Naive B cell (primary cell): Measurements from ENCODE around the gene LRRC74B. TPM values are rescaled to one million over a fixed set of nuclear protein-coding genes. Genes with fewer than 3 reads are reported as not detected.
"Not testable (repeated sequence)": the region's sequence is repeated elsewhere in the genome, so short reads cannot be mapped to it uniquely, and the experiment has no call there.

Source experiments
- ATAC-seq, 2 donors: fragments of 150-1000 bp; cut with Tn5 transposase; 2 replicates each; pipeline ENCODE4 v1.10.0; 2021; ENCODE audit warnings: low read depth in 2 of 2, mild to moderate bottlenecking in 2 of 2, moderate library complexity in 2 of 2
- DNase-seq: peaks from one replicate; pipeline ENCODE4 v3.0.0; 2022
- H3K27ac Mint-ChIP-seq, 6 donors: one replicate each; pipeline ENCODE4 v1.8.0; 2020 to 2022; ENCODE audit warnings: mild to moderate bottlenecking in 6 of 6, mixed read lengths in 6 of 6, moderate library complexity in 5 of 6, inconsistent platforms in 2 of 6
- H3K27me3 Mint-ChIP-seq, 3 donors: one replicate each; pipeline ENCODE4 v1.8.0; 2021 to 2022; ENCODE audit warnings: mixed read lengths in 3 of 3, mild to moderate bottlenecking in 1 of 3
- H3K36me3 Mint-ChIP-seq, 2 donors: one replicate each; pipeline ENCODE4 v1.8.0; 2020 to 2022; ENCODE audit warnings: mixed read lengths in 2 of 2, inconsistent platforms in 1 of 2, mild to moderate bottlenecking in 1 of 2
- H3K4me1 Mint-ChIP-seq, 3 donors: one replicate each; pipeline ENCODE4 v1.8.0; 2020 to 2022; ENCODE audit warnings: mixed read lengths in 3 of 3, inconsistent platforms in 1 of 3, mild to moderate bottlenecking in 1 of 3, moderate library complexity in 1 of 3
- H3K4me3 Mint-ChIP-seq, 8 donors: one replicate each; pipeline ENCODE4 v1.8.0; 2020 to 2022; ENCODE audit warnings: mild to moderate bottlenecking in 8 of 8, mixed read lengths in 8 of 8, moderate library complexity in 8 of 8, inconsistent platforms in 2 of 8
- H3K9me3 Mint-ChIP-seq, 7 donors: one replicate each; pipeline ENCODE4 v1.8.0; 2020 to 2022; ENCODE audit warnings: mixed read lengths in 7 of 7, mild to moderate bottlenecking in 5 of 7, inconsistent platforms in 2 of 7, moderate library complexity in 1 of 7
- polyA plus RNA-seq, 6 donors: library from polyadenylated mRNA; unstranded; fragments of 300-500 nt; fragmentation: Illumina TruSeq; gene quantifications; one replicate each; pipeline ENCODE4 v1.2.3, GENCODE V29; 2021; ENCODE audit warnings: low read depth in 6 of 6

LRRC74B gene
- polyA plus RNA-seq, 6 donors from 2014 or later = not detected

- Mint-ChIP-seq H3K27me3 (no peaks in the 10 kb centered on the region), H3K4me3 (peak overlapping the region in 7 of 8 donors; percentile 25 to 98 (median 96))
Measured at GRCh38 chr22:21003782-21004181, 42.0 kb upstream of the LRRC74B start.

GRCh38 chr22:21009208-21009607, 36.5 kb upstream of the LRRC74B start:
- not testable (repeated sequence) for H3K9me3 Mint-ChIP-seq, DNase-seq, ATAC-seq, H3K27me3 Mint-ChIP-seq, H3K36me3 Mint-ChIP-seq
- Mint-ChIP-seq H3K27ac (peak overlapping the region in 1 of 6 donors; percentile 65), H3K4me3 (peak overlapping the region in 1 of 8 donors; percentile 27), H3K4me1 (peaks cover 4 to 14% (median 5%) of the 10 kb centered on the region in 3 donors)

More at GRCh38 chr22:21003782-21004181, 42.0 kb upstream of the LRRC74B start:
- ATAC-seq = no peak
- Mint-ChIP-seq H3K36me3 (no peaks in the 10 kb centered on the region), H3K9me3 (no peaks in the 10 kb centered on the region), H3K27ac (peak overlapping the region in 5 of 6 donors; percentile 16 to 100 (median 80)), H3K4me1 (peaks cover 16 to 40% (median 29%) of the 10 kb centered on the region in 3 donors)
- DNase-seq = no peak

GRCh38 chr22:21009638-21010425, 35.9 kb upstream of the LRRC74B start:
- DNase-seq = no peak
- no peaks in the 10 kb centered on the region for H3K9me3 Mint-ChIP-seq
- H3K4me1 Mint-ChIP-seq = peaks cover 10 to 20% (median 11%) of the 10 kb centered on the region in 3 donors
- no peaks in the 10 kb centered on the region for H3K36me3 Mint-ChIP-seq
- H3K27me3 Mint-ChIP-seq = no peaks in the 10 kb centered on the region
- no peak for ATAC-seq
- H3K4me3 Mint-ChIP-seq = peak overlapping the region in 1 of 8 donors; percentile 27
- H3K27ac Mint-ChIP-seq = peak overlapping the region in 3 of 6 donors; percentile 36 to 65 (median 42)

GRCh38 chr22:21010426-21011113, 35.2 kb upstream of the LRRC74B start:
- no peak for DNase-seq

GRCh38 chr22:21012446-21013407, 33.0 kb upstream of the LRRC74B start:
- Mint-ChIP-seq H3K4me1 (peaks cover 16 to 31% (median 23%) of the 10 kb centered on the region in 3 donors), H3K4me3 (peak overlapping the region in 7 of 8 donors; percentile 55 to 91 (median 72))

More at GRCh38 chr22:21010426-21011113, 35.2 kb upstream of the LRRC74B start:
- Mint-ChIP-seq H3K27me3 (no peaks in the 10 kb centered on the region), H3K4me1 (peaks cover 15 to 28% (median 16%) of the 10 kb centered on the region in 3 donors), H3K9me3 (peaks cover 0 to 1% (median 0%) of the 10 kb centered on the region in 7 donors), H3K4me3 (peak overlapping the region in 1 of 8 donors; percentile 3), H3K27ac (peak overlapping the region in 4 of 6 donors; percentile 36 to 98 (median 50)), H3K36me3 (no peaks in the 10 kb centered on the region)
- ATAC-seq = no peak

GRCh38 chr22:21013657-21014201, 32.0 kb upstream of the LRRC74B start:
- H3K4me3 Mint-ChIP-seq = peak overlapping the region; percentile 71 to 95 (median 91)
- peaks cover 0 to 6% (median 0%) of the 10 kb centered on the region in 3 donors for H3K27me3 Mint-ChIP-seq
- DNase-seq (no peak), ATAC-seq (no peak)
- peaks cover 16 to 31% (median 23%) of the 10 kb centered on the region in 3 donors for H3K4me1 Mint-ChIP-seq
- peaks cover 0 to 1% (median 0%) of the 10 kb centered on the region in 7 donors for H3K9me3 Mint-ChIP-seq
- H3K36me3 Mint-ChIP-seq = no peaks in the 10 kb centered on the region
- peak overlapping the region in 5 of 6 donors; percentile 88 to 99 (median 98) for H3K27ac Mint-ChIP-seq

More at GRCh38 chr22:21012446-21013407, 33.0 kb upstream of the LRRC74B start:
- Mint-ChIP-seq H3K27ac (peak overlapping the region; percentile 21 to 94 (median 76)), H3K36me3 (no peaks in the 10 kb centered on the region), H3K27me3 (peaks cover 0 to 6% (median 0%) of the 10 kb centered on the region in 3 donors), H3K9me3 (peaks cover 0 to 1% (median 0%) of the 10 kb centered on the region in 7 donors)
- no peak for DNase-seq
- ATAC-seq = no peak

- peaks cover 0 to 11% (median 0%) of the 10 kb centered on the region in 3 donors for H3K27me3 Mint-ChIP-seq
- DNase-seq (peak; percentile 87), ATAC-seq (peak; percentile 93)
- H3K27ac Mint-ChIP-seq = peak overlapping the region; percentile 91 to 99 (median 96)
- peaks cover 0 to 1% (median 0%) of the 10 kb centered on the region in 7 donors for H3K9me3 Mint-ChIP-seq
- peak overlapping the region; percentile 71 to 95 (median 91) for H3K4me3 Mint-ChIP-seq
- H3K4me1 Mint-ChIP-seq = peaks cover 16 to 31% (median 23%) of the 10 kb centered on the region in 3 donors
- H3K36me3 Mint-ChIP-seq = no peaks in the 10 kb centered on the region
Measured at GRCh38 chr22:21014202-21014725, 31.5 kb upstream of the LRRC74B start.

GRCh38 chr22:21014726-21015465, 30.9 kb upstream of the LRRC74B start, which contains the start of gene P2RX6:
Gene P2RX6, plus strand, starts transcription at chr22:21015165. Its CDS starts 10 bp downstream, at chr22:21015175.
- Mint-ChIP-seq H3K27ac (peak within 1 kb of the TSS; percentile 91 to 99 (median 96)), H3K4me1 (peaks cover 16 to 31% (median 23%) of the 10 kb centered on the region in 3 donors), H3K27me3 (peaks cover 0 to 13% (median 0%) of the 10 kb centered on the region in 3 donors), H3K4me3 (peak within 1 kb of the TSS; percentile 71 to 95 (median 91)), H3K9me3 (peaks cover 0 to 1% (median 0%) of the 10 kb centered on the region in 7 donors), H3K36me3 (no peaks in the 10 kb centered on the region)
- DNase-seq = no peak
- no peak for ATAC-seq

- DNase-seq = no peak
- peaks cover 0 to 1% (median 0%) of the 10 kb centered on the region in 7 donors for H3K9me3 Mint-ChIP-seq
Measured at GRCh38 chr22:21015466-21016006, 30.2 kb upstream of the LRRC74B start.

GRCh38 chr22:21016644-21017420, 28.9 kb upstream of the LRRC74B start:
- Mint-ChIP-seq H3K4me3 (peak overlapping the region in 6 of 8 donors; percentile 12 to 70 (median 39)), H3K9me3 (peaks cover 0 to 1% (median 0%) of the 10 kb centered on the region in 7 donors), H3K4me1 (peaks cover 16 to 27% (median 23%) of the 10 kb centered on the region in 3 donors), H3K27ac (peak overlapping the region in 4 of 6 donors; percentile 54 to 88 (median 86)), H3K27me3 (peaks cover 0 to 23% (median 9%) of the 10 kb centered on the region in 3 donors), H3K36me3 (no peaks in the 10 kb centered on the region)
- DNase-seq (no peak), ATAC-seq (no peak)

More at GRCh38 chr22:21015466-21016006, 30.2 kb upstream of the LRRC74B start:
- H3K36me3 Mint-ChIP-seq = no peaks in the 10 kb centered on the region
- H3K4me1 Mint-ChIP-seq = peaks cover 16 to 31% (median 23%) of the 10 kb centered on the region in 3 donors
- H3K4me3 Mint-ChIP-seq = peak overlapping the region in 5 of 8 donors; percentile 18 to 95 (median 72)
- H3K27ac Mint-ChIP-seq = peak overlapping the region in 5 of 6 donors; percentile 53 to 99 (median 94)
- H3K27me3 Mint-ChIP-seq = peaks cover 0 to 19% (median 1%) of the 10 kb centered on the region in 3 donors
- ATAC-seq = no peak
